Measurements from ENCODE around the gene GARRE1. TPM values are rescaled to one million over a fixed set of nuclear protein-coding genes. Genes with fewer than 3 reads are reported as not detected.

GARRE1 gene
- total and polyA plus RNA-seq, 2 experiments from 2014 or later: 16.0 to 20.0 TPM

DNA sequence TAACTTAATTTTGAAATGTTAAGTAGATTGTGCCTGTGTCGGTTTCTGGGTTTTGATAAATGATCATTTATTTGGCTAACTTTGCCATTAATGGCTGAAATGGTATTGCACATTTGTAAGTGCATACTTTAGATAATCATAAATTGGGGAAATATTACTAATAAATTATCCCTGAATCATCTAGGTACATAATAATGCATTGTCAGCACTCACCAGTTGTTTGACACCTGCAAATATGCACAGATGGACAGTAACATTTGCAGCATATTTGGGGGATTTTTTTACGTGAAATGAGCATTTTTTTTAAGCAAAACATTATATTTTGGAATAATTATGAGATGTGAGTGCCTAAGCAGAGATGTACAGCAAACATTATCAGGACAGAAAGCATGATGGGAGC lies 41.1 kb upstream of the GARRE1 start:
- DNase-seq (ENCODE audit: low spot score) (no peak), ATAC-seq (no peak)
- peaks cover 4% of the 10 kb centered on the region for H3F3A ChIP-seq (replicated peaks; ENCODE audit: low read depth)
- TF ChIP-seq ETS1 (IDR thresholded peaks at IDR 0.05): no peak
- no peak for TF ChIP-seq EZH2phosphoT487 (IDR thresholded peaks at IDR 0.05; ENCODE audit: unreplicated experiment)
- TF ChIP-seq ZNF114 (CRISPR knock-in tag; IDR thresholded peaks at IDR 0.05): no peak
- no peak for TF ChIP-seq EZH2 (IDR thresholded peaks at IDR 0.05; ENCODE audit: low read depth, unreplicated experiment)
- no peak for TF ChIP-seq ZNF331 (CRISPR knock-in tag; IDR thresholded peaks at IDR 0.05; ENCODE audit: low read depth)
- no peak for TF ChIP-seq REST (IDR thresholded peaks at IDR 0.05; ENCODE audit: unreplicated experiment)
- TF ChIP-seq CREB1 (CRISPR knock-in tag; IDR thresholded peaks at IDR 0.05; ENCODE audit: low read depth): no peak
- TF ChIP-seq, protein P1, sequence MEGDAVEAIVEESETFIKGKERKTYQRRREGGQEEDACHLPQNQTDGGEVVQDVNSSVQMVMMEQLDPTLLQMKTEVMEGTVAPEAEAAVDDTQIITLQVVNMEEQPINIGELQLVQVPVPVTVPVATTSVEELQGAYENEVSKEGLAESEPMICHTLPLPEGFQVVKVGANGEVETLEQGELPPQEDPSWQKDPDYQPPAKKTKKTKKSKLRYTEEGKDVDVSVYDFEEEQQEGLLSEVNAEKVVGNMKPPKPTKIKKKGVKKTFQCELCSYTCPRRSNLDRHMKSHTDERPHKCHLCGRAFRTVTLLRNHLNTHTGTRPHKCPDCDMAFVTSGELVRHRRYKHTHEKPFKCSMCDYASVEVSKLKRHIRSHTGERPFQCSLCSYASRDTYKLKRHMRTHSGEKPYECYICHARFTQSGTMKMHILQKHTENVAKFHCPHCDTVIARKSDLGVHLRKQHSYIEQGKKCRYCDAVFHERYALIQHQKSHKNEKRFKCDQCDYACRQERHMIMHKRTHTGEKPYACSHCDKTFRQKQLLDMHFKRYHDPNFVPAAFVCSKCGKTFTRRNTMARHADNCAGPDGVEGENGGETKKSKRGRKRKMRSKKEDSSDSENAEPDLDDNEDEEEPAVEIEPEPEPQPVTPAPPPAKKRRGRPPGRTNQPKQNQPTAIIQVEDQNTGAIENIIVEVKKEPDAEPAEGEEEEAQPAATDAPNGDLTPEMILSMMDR (conservative IDR thresholded peaks at IDR 0.05; ENCODE audit: low read depth in 2 of 2): no peak
- TF ChIP-seq JUNB (IDR thresholded peaks at IDR 0.05; ENCODE audit: unreplicated experiment): no peak
- TF ChIP-seq POLR2AphosphoS5 (IDR thresholded peaks at IDR 0.05; ENCODE audit: low read depth): no peak
- TF ChIP-seq ZNF462 (CRISPR knock-in tag; IDR thresholded peaks at IDR 0.05): no peak
- no peak for TF ChIP-seq NANOG (IDR thresholded peaks at IDR 0.05; ENCODE audit: borderline replicate concordance)
- no peak for TF ChIP-seq STAT1 (IDR thresholded peaks at IDR 0.05; ENCODE audit: unreplicated experiment)
- H3K27me3 ChIP-seq (ENCODE audit: insufficient read depth): no peaks in the 10 kb centered on the region
- Mint-ChIP-seq H3K4me3 (no peak overlapping the region), H3K4me1 (no peaks in the 10 kb centered on the region), H3K36me3 (ENCODE audit: low read depth) (peaks cover 62% of the 10 kb centered on the region), H3K27ac (no peak overlapping the region), H3K9me3 (no peaks in the 10 kb centered on the region), H3K27me3 (ENCODE audit: insufficient read depth, low read depth, poor library complexity) (no peaks in the 10 kb centered on the region)
- H2AFZ ChIP-seq: no peak overlapping the region
- peaks cover 45% of the 10 kb centered on the region for H3K36me3 ChIP-seq (ENCODE audit: insufficient read depth)
- no peak overlapping the region for H3K27ac ChIP-seq (ENCODE audit: low read depth)
- H3K4me2 ChIP-seq: no peak overlapping the region
- peaks cover 7% of the 10 kb centered on the region for H4K20me1 ChIP-seq (replicated peaks; ENCODE audit: insufficient read depth)
- H3K4me1 ChIP-seq (ENCODE audit: insufficient read depth): no peaks in the 10 kb centered on the region
- H3K9me2 ChIP-seq (ENCODE audit: insufficient read depth): no peaks in the 10 kb centered on the region
- H3K4me3 ChIP-seq: no peak overlapping the region
- peaks cover 3% of the 10 kb centered on the region; the same call in 1 of the 2 replicates for H3K79me2 ChIP-seq (replicated peaks; ENCODE audit: insufficient read depth)

Measured in GM23338 (cell line).